GM23248 (cell line): Measurements from ENCODE around the gene FBXW4.

Experiments
- EZH2 ChIP-seq: fragments of 200-600 bp; sonication (generic); IDR thresholded peaks from 2 replicates; pipeline ENCODE4 v1.6.1; 2018; ENCODE audit warnings: antibody characterized with exemption, mild to moderate bottlenecking; ENCODE audit not compliant: insufficient read depth, poor library complexity, severe bottlenecking
- EZH2phosphoT487 ChIP-seq: fragments of 200-600 bp; sonication (generic); IDR thresholded peaks from 2 replicates; pipeline ENCODE4 v1.6.1; 2018; ENCODE audit warnings: antibody characterized with exemption, moderate library complexity, mild to moderate bottlenecking, low read depth; ENCODE audit not compliant: insufficient read depth

GRCh38 chr10:101693978-101694673 is 844 bp downstream of the FBXW4 start:
- no peak for TF ChIP-seq EZH2phosphoT487
- no peak for TF ChIP-seq EZH2
